Activated gamma-delta T cell (primary cell): ENCODE measurements around the gene CD40.
A peak's percentile ranks its signal among the peaks of the same experiment; 100 is the strongest.

Experiments
- DNase-seq: peaks from one replicate; lab custom pipeline; 2025; lab: John Stamatoyannopoulos, UW
- total RNA-seq, 2 donors: gene quantifications; one replicate each; lab custom pipeline; 2026; lab: John Stamatoyannopoulos, UW

The CD40 gene
- 5.2 to 11.3 reads per million in 2 donors for total RNA-seq

- DNase-seq: peak; percentile 46
These were observed at the start of gene CD40 for GRCh38 chr20:46117704-46118467. TSS of gene CD40 (plus strand) at chr20:46118314. CDS start at chr20:46118344, 30 bp downstream.

DNA sequence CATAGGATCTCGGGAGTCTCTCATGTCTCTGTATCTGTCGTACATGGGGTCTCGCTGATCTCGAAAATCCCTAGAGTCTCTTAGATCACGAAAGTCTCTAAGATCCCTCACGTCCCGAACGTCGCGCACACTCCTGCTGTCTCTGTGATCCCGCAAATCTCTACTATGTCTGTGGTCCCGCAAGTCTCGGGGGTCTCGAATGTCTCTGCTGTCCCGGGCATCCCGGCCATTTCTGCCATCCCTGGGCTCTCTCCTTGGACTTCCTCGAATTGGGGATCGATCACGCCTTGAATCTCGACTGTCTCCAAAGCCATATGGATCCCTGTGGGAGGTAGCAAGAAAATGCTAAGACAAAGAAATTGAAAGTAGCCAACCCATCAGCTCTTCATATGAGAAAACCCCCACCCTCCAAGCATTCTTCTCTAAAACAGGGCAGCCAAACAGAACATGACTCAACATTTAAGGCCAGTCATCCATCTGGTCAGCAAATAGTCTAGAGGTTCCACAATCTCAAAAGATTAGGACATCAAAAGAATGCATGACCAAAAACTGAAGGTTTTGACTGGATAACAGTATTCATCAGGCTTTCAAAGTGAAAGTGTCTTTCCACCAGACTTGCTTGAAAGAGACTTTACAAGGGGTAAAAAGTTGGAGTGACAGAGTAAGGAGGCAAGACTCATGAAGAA lies 47.8 kb upstream of the CD40 start:
- DNase-seq: no peak

DNA sequence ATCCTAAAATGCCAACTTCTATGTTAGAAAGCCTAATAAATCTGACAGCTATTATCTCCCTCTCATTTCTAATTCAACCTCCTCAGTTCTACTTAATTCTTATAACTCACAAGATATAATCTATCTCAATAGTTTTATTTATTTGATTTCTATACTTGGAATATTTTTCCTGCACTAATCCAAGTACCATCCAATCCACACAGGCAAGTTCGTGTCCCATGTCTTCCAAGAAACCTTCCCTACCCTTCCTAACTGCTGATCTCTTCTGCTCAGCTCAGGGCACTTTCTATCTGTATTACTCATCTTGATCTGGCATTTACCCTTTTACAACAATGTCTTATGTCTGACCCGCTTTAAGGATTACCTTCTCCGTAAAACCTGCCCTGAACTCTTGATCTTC lies 46.5 kb upstream of the CD40 start:
- no peak for DNase-seq

DNA sequence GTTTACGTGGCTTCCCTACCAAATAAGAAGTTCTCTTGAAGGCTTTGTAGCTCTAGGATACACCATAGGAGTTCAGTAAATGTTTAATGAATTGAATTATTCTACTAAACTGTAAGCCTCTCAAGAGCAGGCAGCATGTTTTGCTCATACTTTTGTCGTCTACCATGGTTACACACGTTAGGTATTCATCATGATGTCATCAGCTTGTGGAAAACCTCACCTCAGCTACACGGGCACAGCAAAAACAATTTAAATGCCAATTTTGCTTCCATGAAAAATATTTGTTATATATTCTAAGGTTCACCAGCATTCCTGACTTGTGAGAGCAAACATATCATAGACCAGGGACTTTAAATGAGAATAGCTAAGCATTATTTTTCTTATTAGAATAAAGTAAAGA lies 45.1 kb upstream of the CD40 start:
- DNase-seq: no peak

DNA sequence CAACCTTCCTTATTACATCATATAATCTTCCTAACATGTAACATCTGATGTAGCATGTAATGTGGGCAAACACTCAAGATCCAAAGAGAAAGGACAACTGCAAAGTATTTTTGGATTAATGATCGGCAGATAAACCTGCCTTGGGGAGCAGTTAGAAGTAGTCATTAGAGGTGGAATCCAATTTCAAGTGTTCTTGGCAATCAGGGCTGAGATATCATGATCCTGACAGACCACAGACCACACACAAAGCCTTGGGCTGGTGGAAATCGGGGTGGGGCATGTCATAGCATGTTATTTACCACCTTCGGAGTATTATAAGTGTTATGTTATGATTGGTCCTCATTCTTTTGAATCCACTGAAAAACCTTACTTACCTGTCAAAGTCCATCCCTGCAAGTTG lies 44.7 kb upstream of the CD40 start:
- DNase-seq: no peak

DNA sequence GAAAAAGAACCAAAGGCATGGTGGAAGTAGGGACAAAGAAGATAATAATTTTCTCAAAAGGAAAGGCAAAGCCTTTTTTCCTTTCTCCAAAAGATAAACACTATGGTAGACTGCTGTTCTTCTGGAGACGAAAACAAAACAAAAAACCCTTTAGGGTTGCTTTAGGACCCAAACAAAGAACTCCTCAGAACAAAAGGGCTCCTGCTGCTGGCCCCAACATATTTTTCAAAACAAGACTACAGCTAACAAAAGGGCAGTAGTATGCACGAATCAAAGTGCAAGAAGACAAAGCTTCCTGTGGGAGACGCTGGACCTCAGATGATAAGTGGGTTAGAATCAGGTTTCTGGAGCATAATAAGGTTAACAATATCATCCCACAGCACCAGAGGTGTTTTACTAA lies 44.1 kb upstream of the CD40 start:
- DNase-seq: no peak

DNA sequence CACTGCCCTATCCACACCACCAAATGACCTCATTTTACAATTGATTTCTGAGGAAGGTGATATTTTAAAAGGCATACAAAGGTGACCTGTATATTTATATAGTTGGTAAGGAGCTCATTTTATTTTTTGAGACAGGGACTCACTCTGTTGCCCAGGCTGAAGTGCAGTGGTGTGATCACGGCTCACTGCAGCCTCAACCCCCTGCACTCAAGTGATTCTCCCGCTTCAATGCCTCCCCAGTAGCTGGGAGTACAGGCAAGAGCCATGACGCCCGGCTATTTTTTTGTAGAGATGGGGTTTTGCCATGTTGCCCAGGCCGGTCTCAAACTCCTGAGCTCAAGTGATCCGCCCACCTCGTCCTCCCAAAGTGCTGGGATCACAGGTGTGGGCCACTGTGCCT lies 41.3 kb upstream of the CD40 start:
- DNase-seq: no peak

GRCh38 chr20:46077642-46078305 lies 40.3 kb upstream of the CD40 start:
- DNase-seq: no peak

- DNase-seq: no peak
These were observed 39.2 kb upstream of the CD40 start for GRCh38 chr20:46078954-46079353.

GRCh38 chr20:46081074-46081473 lies 37.0 kb upstream of the CD40 start:
- DNase-seq: no peak

GRCh38 chr20:46083101-46083500 lies 35.0 kb upstream of the CD40 start:
- no peak for DNase-seq

DNA sequence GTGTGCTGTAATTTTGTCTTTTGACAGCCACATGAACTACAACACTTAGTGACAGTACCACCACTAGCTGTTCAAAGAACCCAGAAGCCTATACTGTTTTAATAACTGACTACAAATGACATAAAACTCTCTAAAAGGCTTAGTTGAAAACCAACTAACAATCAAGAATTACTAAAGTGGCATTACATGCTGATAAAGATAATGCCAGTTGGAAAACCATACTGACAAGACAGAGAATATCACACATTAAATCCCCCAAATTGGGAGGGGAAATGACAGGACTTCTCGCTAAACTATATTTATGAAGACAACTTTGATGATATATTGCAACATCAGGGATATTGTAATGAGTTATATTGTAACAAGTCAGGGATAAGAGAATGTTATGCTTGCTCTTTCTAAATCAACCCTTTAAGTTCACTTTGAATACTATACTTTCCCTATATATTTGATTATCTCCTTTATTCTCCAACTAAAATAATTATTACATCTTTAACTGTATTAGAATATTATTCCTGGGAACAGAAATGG lies 34.5 kb upstream of the CD40 start:
- no peak for DNase-seq

GRCh38 chr20:46084805-46085178 lies 33.3 kb upstream of the CD40 start:
- no peak for DNase-seq

DNA sequence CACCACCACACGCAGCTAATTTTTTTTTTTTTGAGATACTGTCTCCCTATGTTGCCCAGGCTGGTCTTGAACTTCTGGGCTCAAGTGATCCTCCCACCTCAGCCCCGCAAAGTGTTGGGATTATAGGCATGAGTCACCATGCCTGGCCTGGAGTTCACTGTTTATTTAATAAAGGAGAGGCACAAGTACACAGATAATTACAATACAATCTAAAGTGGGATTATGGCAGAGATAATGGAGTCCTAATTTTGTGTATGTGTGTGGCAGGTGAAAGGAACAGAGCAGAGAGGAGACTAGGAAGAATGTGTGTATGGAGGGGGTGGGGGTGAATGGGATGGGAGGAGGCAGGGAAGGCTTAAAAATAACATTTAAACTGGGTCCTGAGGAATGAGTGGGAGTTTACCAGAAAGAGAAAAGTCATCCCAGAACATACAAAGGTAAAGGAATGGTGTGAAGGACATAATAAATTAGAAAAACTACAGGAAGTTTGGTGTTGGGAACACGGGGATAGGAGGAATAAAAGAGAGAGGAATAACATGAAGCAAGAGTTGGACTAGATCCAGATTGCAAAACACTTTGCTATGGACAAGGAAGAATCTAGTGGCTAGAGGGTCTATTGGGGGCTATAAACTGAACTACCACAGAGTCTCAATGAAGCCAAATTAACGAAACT lies 32.8 kb upstream of the CD40 start:
- DNase-seq: no peak

DNA sequence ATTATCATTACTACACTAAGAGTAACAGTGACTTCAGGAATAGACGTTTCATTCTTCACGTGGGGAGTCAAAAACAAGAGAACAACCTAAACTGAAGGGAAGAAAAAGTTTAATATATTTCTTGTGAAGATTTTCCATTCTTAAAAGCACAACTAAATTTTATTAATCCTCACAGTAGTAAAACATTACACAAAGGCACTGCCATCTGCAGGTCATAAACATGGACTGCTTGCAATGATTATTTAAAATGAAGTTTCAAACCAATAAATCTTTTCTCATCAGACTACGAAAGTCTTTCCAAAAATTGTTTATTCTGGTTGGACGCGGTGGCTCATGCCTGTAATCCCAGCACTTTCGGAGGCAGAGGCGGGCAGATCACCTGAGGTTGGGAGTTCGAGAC lies 31.0 kb upstream of the CD40 start:
- DNase-seq: no peak

- no peak for DNase-seq
These were observed 29.5 kb upstream of the CD40 start for GRCh38 chr20:46088409-46089166.

- DNase-seq: peak; percentile 63
These were observed 29.0 kb upstream of the CD40 start for GRCh38 chr20:46089167-46089416.

- DNase-seq: peak; percentile 88
These were observed 28.4 kb upstream of the CD40 start, which contains the start of gene NCOA5 for GRCh38 chr20:46089417-46090388. TSS of gene NCOA5 (minus strand) at chr20:46089962. CDS start at chr20:46079424, 10,538 bp downstream.

DNA sequence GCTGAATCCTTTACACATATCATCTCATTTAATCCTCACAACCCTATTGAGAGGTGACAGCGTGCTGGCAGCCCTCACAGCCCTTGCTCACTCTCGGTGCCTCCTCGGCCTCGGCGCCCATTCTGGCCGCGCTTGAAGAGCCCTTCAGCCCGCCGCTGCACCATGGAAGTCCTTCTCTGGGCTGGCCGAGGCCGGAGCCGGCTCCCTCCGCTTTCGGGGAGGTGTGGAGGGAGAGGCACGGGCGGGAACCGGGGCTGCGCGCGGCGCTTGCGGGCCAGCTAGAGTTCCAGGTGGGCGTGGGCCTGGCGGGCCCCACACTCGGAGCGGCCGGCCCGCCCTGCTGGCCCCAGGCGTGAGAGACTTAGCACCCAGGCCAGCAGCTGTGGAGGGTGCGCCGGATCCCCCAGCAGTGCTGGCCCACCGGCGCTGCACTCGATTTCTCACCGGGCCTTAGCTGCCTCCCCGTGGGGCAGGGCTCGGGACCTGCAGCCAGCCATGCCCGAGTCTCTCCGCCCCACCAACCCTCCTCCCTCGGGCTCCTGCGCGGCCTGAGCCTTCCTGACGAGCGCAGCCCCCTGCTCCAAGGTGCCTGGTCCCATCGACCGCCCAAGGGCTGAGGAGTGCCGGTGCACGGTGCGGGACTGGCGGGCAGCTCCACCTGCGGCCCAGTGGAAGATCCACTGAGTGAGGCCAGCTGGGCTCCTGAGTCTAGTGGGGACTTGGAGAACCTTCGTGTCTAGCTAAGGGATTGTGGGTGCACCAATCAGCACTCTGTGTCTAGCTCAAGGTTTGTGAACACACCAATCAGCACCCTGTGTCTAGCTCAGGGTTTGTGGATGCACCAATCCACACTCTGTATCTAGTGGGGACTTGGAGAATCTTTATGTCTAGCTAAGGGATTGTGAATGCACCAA lies 26.2 kb upstream of the CD40 start:
- DNase-seq: peak; percentile 17
